K562 (cell line): ENCODE data around the gene ABCD4. TPM values are rescaled to one million over a fixed set of nuclear protein-coding genes. Genes with fewer than 3 reads are reported as not detected.

ENCODE experiments used
- ATF2 ChIP-seq: sonication (generic); formaldehyde crosslinking; IDR thresholded peaks from 2 replicates; pipeline ENCODE4 v1.8.1; 2022; ENCODE audit warnings: missing genetic modification reagents
- BRF1 ChIP-seq: IDR thresholded peaks from 3 replicates; pipeline ENCODE4 v1.6.1; 2011; ENCODE audit warnings: borderline replicate concordance, mild to moderate bottlenecking; ENCODE audit not compliant: insufficient read length; ENCODE audit errors: extremely low read depth
- CEBPB ChIP-seq: fragments of 450-650 bp; IDR thresholded peaks from 2 replicates; pipeline ENCODE4 v1.6.1; 2016; ENCODE audit warnings: missing genetic modification characterization, missing compliant biosample characterization
- DLX4 ChIP-seq: fragments of 250-450 bp; sonication (Bioruptor Pico); IDR thresholded peaks from 2 replicates; pipeline ENCODE4 v1.6.1; 2021; ENCODE audit warnings: mild to moderate bottlenecking
- HDAC2 ChIP-seq: fragments of 450-650 bp; IDR thresholded peaks from 2 replicates; pipeline ENCODE4 v1.6.1; 2016; ENCODE audit warnings: mild to moderate bottlenecking
- HDAC8 ChIP-seq: fragments of 450-650 bp; IDR thresholded peaks from 2 replicates; pipeline ENCODE4 v1.6.1; 2016; ENCODE audit warnings: mild to moderate bottlenecking, missing genetic modification characterization, moderate library complexity, missing compliant biosample characterization
- HES1 ChIP-seq: fragments of 450-650 bp; IDR thresholded peaks from 2 replicates; pipeline ENCODE4 v1.6.1; 2016; ENCODE audit warnings: low read depth, mild to moderate bottlenecking, moderate library complexity
- IFI16 ChIP-seq: fragments of 250-450 bp; sonication (Bioruptor Pico); IDR thresholded peaks from 2 replicates; pipeline ENCODE4 v2.1.2; 2022; ENCODE audit warnings: mild to moderate bottlenecking, inconsistent platforms
- PCBP1 ChIP-seq: fragments of 200-400 bp; formaldehyde crosslinking; IDR thresholded peaks from 2 replicates; pipeline ENCODE4 v1.6.1; 2018; ENCODE audit warnings: mild to moderate bottlenecking, low read depth, low read length; ENCODE audit not compliant: poor library complexity, severe bottlenecking
- ZBTB40 ChIP-seq, 2 experiments: fragments of 450-650 bp in 1 of 2; sonication (generic) in 1 of 2; formaldehyde crosslinking in 1 of 2; IDR thresholded peaks; 2 replicates each; pipeline versions ENCODE4 v1.7.1 to v1.9.0; 2016 to 2022; ENCODE audit warnings: inconsistent platforms in 1 of 2, mild to moderate bottlenecking in 1 of 2, missing genetic modification reagents in 1 of 2
- ZNF124 ChIP-seq: sonication (generic); formaldehyde crosslinking; IDR thresholded peaks from 2 replicates; pipeline ENCODE4 v1.8.1; 2022; ENCODE audit warnings: missing genetic modification reagents
- polyA plus RNA-seq, 8 experiments: library from polyadenylated mRNA; depleted of rRNA in 4 of 8; stranded (reverse) in 5 of 8; unstranded in 3 of 8; fragments of >200 nt; fragmentation: Nextera tagmentation in 2 of 8; fragmentation: Illumina TruSeq in 1 of 8; extraction: Ambion mirVana in 2 of 8; extraction: Trizol in 1 of 8; gene quantifications; 2 replicates each; pipeline versions ENCODE4 v1.2.1 to v1.2.3, GENCODE V29; 2011 to 2014; ENCODE audit warnings: inconsistent platforms in 1 of 8, missing spikeins in 1 of 8
- total RNA-seq, 7 experiments: library from RNA; depleted of rRNA in 6 of 7; stranded (reverse); fragments of >200 nt in 6 of 7; fragmentation: Illumina TruSeq in 2 of 7; extraction: Trizol in 2 of 7; gene quantifications; 2 replicates each; pipeline versions ENCODE4 v1.2.1 to v1.2.3, GENCODE V29; 2011 to 2021; ENCODE audit warnings: low replicate concordance in 1 of 7
- TF ChIP-seq, protein P1 (sequence below): fragments of 200-800 bp; sonication (Bioruptor generic); IDR thresholded peaks from 2 replicates; pipeline ENCODE4 v1.6.1; 2017; ENCODE audit warnings: missing genetic modification characterization, missing compliant biosample characterization

ABCD4 gene
- total and polyA plus RNA-seq, 9 of the 15 experiments (the other 6 are each of a cell fraction or from before 2014, with no cell fraction given): 3.5 to 17.2 (median 12.4) TPM

GRCh38 chr14:74302634-74303569 is at the start of gene ABCD4 (continued):
- TF ChIP-seq PCBP1 (no peak), HDAC2 (no peak), ZNF124 (CRISPR knock-in tag) (no peak), CEBPB (tag) (no peak), BRF1 (no peak), IFI16 (no peak), HDAC8 (tag) (no peak), HES1 (no peak), ATF2 (CRISPR knock-in tag) (no peak), ZBTB40 (IDR thresholded peaks at IDR 0.05) (peak; percentile 84), ZBTB40 (CRISPR knock-in tag; IDR thresholded peaks at IDR 0.05) (no peak), DLX4 (CRISPR knock-in tag) (no peak)
- TF ChIP-seq, protein P1, sequence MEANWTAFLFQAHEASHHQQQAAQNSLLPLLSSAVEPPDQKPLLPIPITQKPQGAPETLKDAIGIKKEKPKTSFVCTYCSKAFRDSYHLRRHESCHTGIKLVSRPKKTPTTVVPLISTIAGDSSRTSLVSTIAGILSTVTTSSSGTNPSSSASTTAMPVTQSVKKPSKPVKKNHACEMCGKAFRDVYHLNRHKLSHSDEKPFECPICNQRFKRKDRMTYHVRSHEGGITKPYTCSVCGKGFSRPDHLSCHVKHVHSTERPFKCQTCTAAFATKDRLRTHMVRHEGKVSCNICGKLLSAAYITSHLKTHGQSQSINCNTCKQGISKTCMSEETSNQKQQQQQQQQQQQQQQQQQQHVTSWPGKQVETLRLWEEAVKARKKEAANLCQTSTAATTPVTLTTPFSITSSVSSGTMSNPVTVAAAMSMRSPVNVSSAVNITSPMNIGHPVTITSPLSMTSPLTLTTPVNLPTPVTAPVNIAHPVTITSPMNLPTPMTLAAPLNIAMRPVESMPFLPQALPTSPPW (CRISPR knock-in tag): no peak; the same call in 1 of the 2 replicates
